ENCODE measurements around the gene KLC1. TPM values are rescaled to one million over a fixed set of nuclear protein-coding genes. Genes with fewer than 3 reads are reported as not detected.

KLC1 gene
- total RNA-seq, 3 donors from 2014 or later (not counting 1 experiment from before 2014, with no cell fraction given) = 144 to 200 (median 178) TPM

DNA sequence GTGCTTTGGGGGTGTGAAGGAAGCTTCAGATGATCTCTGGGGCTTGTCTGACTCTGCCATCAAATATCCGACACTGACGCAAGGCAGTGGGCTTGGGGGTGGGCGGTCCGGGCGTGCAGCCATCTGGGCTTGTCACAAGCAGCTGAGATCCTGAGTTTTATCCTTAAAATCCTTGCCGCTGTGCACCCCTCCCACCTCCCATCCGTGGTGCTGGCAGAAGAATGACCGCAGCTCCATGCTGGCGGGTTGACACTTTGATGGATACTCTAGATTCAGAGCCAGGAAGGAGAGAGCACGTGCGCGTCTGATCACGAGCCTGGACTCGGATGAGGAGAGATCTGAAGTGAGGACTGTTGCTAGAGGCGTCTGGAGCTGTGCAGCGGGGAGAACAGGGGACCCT lies 89.6 kb downstream of the KLC1 start:
- no peak overlapping the region for H3K27ac ChIP-seq (ENCODE audit: low read length)
- DNase-seq (no peak), ATAC-seq (no peak)
- WGBS (ENCODE audit: insufficient coverage) = 90% methylated on average over 16 of the region's 16 CpGs
- TF ChIP-seq, protein P1, sequence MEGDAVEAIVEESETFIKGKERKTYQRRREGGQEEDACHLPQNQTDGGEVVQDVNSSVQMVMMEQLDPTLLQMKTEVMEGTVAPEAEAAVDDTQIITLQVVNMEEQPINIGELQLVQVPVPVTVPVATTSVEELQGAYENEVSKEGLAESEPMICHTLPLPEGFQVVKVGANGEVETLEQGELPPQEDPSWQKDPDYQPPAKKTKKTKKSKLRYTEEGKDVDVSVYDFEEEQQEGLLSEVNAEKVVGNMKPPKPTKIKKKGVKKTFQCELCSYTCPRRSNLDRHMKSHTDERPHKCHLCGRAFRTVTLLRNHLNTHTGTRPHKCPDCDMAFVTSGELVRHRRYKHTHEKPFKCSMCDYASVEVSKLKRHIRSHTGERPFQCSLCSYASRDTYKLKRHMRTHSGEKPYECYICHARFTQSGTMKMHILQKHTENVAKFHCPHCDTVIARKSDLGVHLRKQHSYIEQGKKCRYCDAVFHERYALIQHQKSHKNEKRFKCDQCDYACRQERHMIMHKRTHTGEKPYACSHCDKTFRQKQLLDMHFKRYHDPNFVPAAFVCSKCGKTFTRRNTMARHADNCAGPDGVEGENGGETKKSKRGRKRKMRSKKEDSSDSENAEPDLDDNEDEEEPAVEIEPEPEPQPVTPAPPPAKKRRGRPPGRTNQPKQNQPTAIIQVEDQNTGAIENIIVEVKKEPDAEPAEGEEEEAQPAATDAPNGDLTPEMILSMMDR (IDR thresholded peaks at IDR 0.05) = no peak
- no peaks in the 10 kb centered on the region for H3K36me3 Mint-ChIP-seq
- intact Hi-C loops (cut with micrococcal nuclease) = no loop called here
- H3K27ac Mint-ChIP-seq = no peak overlapping the region
- H3K27me3 ChIP-seq (ENCODE audit: control insufficient read depth, insufficient read depth, low read length) = no peaks in the 10 kb centered on the region
- no peaks in the 10 kb centered on the region for H3K9me3 ChIP-seq (ENCODE audit: control insufficient read depth, insufficient read depth, low read length)
- H3K27me3 Mint-ChIP-seq (ENCODE audit: low read depth in 2 of 2) = no peaks in the 10 kb centered on the region
- H3K4me3 ChIP-seq (ENCODE audit: low read length) = no peak overlapping the region
- H3K9me3 Mint-ChIP-seq = no peaks in the 10 kb centered on the region
- no peaks in the 10 kb centered on the region for H3K36me3 ChIP-seq (ENCODE audit: control insufficient read depth, insufficient read depth, low read length)
- H3K4me1 ChIP-seq (ENCODE audit: control insufficient read depth, insufficient read depth, low read length) = peaks cover 20% of the 10 kb centered on the region
- no peak overlapping the region for H3K4me3 Mint-ChIP-seq
- H3K4me1 Mint-ChIP-seq = peaks cover 5 to 28% of the 10 kb centered on the region in 2 donors

DNA sequence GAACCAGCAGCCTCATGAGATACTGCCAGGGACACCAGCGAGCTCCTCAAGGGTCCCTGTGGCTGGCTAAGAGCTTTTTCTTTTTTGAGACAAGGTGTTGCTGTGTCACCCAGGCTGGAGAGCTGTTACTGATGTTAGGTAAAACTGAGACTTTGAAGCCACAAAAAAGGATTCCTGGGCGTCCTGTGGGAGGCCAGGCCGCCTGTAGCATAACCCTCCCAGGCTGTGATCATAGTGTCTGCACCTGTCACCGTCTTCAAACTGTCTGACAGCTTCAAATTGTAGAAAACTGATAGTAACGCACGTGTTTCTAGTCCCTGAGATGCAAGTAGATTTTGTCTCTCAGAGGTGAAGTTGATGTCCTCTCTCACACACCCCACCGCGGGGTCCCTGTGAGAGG lies 90.7 kb downstream of the KLC1 start:
- TF ChIP-seq, protein P1 (IDR thresholded peaks at IDR 0.05) = no peak
- Mint-ChIP-seq H3K36me3 (no peaks in the 10 kb centered on the region), H3K9me3 (no peaks in the 10 kb centered on the region), H3K27me3 (ENCODE audit: low read depth in 2 of 2) (no peaks in the 10 kb centered on the region), H3K27ac (no peak overlapping the region), H3K4me3 (no peak overlapping the region), H3K4me1 (peaks cover 5 to 28% of the 10 kb centered on the region in 2 donors)
- intact Hi-C loops (cut with micrococcal nuclease) = no loop called here
- Histone ChIP-seq H3K9me3 (ENCODE audit: control insufficient read depth, insufficient read depth, low read length) (no peaks in the 10 kb centered on the region), H3K36me3 (ENCODE audit: control insufficient read depth, insufficient read depth, low read length) (no peaks in the 10 kb centered on the region), H3K27me3 (ENCODE audit: control insufficient read depth, insufficient read depth, low read length) (no peaks in the 10 kb centered on the region), H3K4me3 (ENCODE audit: low read length) (no peak overlapping the region), H3K4me1 (ENCODE audit: control insufficient read depth, insufficient read depth, low read length) (peaks cover 10% of the 10 kb centered on the region), H3K27ac (ENCODE audit: low read length) (no peak overlapping the region)
- 66% methylated on average over 8 of the region's 8 CpGs for WGBS (ENCODE audit: insufficient coverage)
- ATAC-seq (no peak), DNase-seq (no peak)

DNA sequence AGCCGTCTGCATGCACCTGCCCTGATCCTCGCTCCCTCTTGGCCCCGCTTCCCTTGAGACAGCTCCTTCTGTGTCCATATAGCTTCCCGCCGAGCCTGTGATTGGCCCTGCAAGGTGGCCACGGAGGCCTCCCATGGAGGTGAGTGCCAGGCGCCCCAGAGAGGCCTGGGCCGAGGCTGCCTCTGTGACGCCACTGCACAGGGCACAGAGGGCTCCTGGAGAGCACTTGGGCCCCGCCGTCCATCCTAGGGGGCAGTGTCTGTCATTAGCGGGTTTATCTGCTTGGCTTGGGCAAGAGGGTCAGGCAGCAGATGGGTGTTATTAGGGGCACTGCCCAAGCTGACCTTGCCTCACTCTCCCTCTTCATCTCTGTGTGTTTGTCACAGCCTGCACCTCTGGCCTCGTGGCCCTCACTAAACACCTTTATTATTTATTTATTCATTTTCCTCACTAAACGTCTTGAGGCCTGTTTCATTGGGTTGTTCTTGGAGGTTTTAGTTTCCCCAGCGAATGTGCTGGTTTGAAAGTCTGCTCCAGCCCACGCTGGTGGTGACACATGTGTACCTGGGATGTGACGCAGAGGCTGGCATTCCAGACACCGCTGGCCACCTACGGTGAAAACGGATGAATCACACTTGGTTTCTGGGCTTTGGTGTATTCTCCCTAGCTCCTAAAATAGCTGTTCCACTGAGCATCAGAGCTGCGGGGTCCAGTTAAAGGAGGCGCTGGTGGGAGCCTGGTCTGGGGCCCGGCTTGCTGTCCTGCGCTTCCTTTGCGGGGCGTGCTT lies 92.5 kb downstream of the KLC1 start:
- Mint-ChIP-seq H3K27ac (no peak overlapping the region), H3K4me3 (no peak overlapping the region), H3K27me3 (ENCODE audit: low read depth in 2 of 2) (no peaks in the 10 kb centered on the region), H3K9me3 (no peaks in the 10 kb centered on the region), H3K4me1 (peaks cover 5 to 20% of the 10 kb centered on the region in 2 donors), H3K36me3 (no peaks in the 10 kb centered on the region)
- DNase-seq (no peak), ATAC-seq (no peak)
- no peaks in the 10 kb centered on the region for H3K27me3 ChIP-seq (ENCODE audit: control insufficient read depth, insufficient read depth, low read length)
- no peaks in the 10 kb centered on the region for H3K36me3 ChIP-seq (ENCODE audit: control insufficient read depth, insufficient read depth, low read length)
- H3K4me3 ChIP-seq (ENCODE audit: low read length) = no peak overlapping the region
- TF ChIP-seq, protein P1 (IDR thresholded peaks at IDR 0.05) = no peak
- H3K27ac ChIP-seq (ENCODE audit: low read length) = no peak overlapping the region
- no peaks in the 10 kb centered on the region for H3K9me3 ChIP-seq (ENCODE audit: control insufficient read depth, insufficient read depth, low read length)
- WGBS (ENCODE audit: insufficient coverage) = 92% methylated on average over 21 of the region's 26 CpGs
- peaks cover 6% of the 10 kb centered on the region for H3K4me1 ChIP-seq (ENCODE audit: control insufficient read depth, insufficient read depth, low read length)
- intact Hi-C loops (cut with micrococcal nuclease) = no loop called here

DNA sequence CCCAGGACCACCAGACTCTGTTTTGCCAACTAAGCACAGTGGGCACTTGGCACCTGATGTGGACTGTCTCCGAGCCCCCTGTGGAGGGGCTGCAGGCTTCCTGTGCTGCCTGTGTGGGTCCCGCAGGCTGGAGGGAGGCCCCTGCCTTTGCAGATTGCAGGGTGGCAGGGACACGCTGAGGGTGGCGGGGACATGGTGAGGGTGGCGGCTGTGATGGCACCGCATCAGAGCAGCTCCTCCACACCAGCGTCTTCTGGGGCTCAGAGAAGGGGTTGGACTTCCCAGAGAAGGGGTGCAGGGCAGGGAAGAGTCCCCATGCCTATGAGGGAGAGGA lies 94.7 kb downstream of the KLC1 start:
- H3K4me1 Mint-ChIP-seq = peaks cover 0 to 5% of the 10 kb centered on the region in 2 donors
- no peak overlapping the region for H3K4me3 Mint-ChIP-seq
- H3K27me3 Mint-ChIP-seq (ENCODE audit: low read depth in 2 of 2) = no peaks in the 10 kb centered on the region
- no peak overlapping the region for H3K4me3 ChIP-seq (ENCODE audit: low read length)
- intact Hi-C loops (cut with micrococcal nuclease) = no loop called here
- H3K27ac ChIP-seq (ENCODE audit: low read length) = no peak overlapping the region
- TF ChIP-seq, protein P1 (IDR thresholded peaks at IDR 0.05) = no peak
- no peak for ATAC-seq
- no peak for DNase-seq
- H3K27me3 ChIP-seq (ENCODE audit: control insufficient read depth, insufficient read depth, low read length) = no peaks in the 10 kb centered on the region
- H3K36me3 ChIP-seq (ENCODE audit: control insufficient read depth, insufficient read depth, low read length) = peaks cover under 1% of the 10 kb centered on the region
- no peak overlapping the region for H3K27ac Mint-ChIP-seq
- H3K9me3 Mint-ChIP-seq = no peaks in the 10 kb centered on the region
- no peaks in the 10 kb centered on the region for H3K9me3 ChIP-seq (ENCODE audit: control insufficient read depth, insufficient read depth, low read length)
- 88% methylated on average over 7 of the region's 7 CpGs for WGBS (ENCODE audit: insufficient coverage)
- no peaks in the 10 kb centered on the region for H3K4me1 ChIP-seq (ENCODE audit: control insufficient read depth, insufficient read depth, low read length)
- no peaks in the 10 kb centered on the region for H3K36me3 Mint-ChIP-seq
